Suprapubic skin (tissue), 4 donors: ENCODE results near the gene PAOX. TPM values are rescaled to one million over a fixed set of nuclear protein-coding genes. Genes with fewer than 3 reads are reported as not detected.

Experiments used
- DNase-seq, 2 donors: peaks; one replicate each; pipeline ENCODE4 v3.0.0-alpha.2; 2019; ENCODE audit warnings: low spot score in 2 of 2
- H3K27ac ChIP-seq: fragments of 200-600 bp; sonication (generic); one replicate; pipeline ENCODE4 v1.5.1; 2019
- H3K27me3 ChIP-seq: fragments of 200-600 bp; sonication (generic); one replicate; pipeline ENCODE4 v1.5.1; 2019
- H3K36me3 ChIP-seq: fragments of 200-600 bp; sonication (generic); one replicate; pipeline ENCODE4 v1.5.1; 2019
- H3K4me1 ChIP-seq: fragments of 200-600 bp; sonication (generic); one replicate; pipeline ENCODE4 v1.5.1; 2019
- H3K4me3 ChIP-seq: fragments of 200-600 bp; sonication (generic); one replicate; pipeline ENCODE4 v1.5.1; 2019; ENCODE audit warnings: mild to moderate bottlenecking
- H3K9me3 ChIP-seq: fragments of 200-600 bp; sonication (generic); one replicate; pipeline ENCODE4 v1.5.1; 2019
- EP300 ChIP-seq: sonication (generic); formaldehyde crosslinking; IDR thresholded peaks from one replicate; pipeline ENCODE4 v1.6.1; 2017; ENCODE audit warnings: antibody characterized with exemption
- POLR2A ChIP-seq, 2 donors: fragments of 450-650 bp; IDR thresholded peaks; one replicate each; pipeline ENCODE4 v1.6.1; 2017; ENCODE audit warnings: antibody characterized with exemption in 2 of 2, mild to moderate bottlenecking in 2 of 2, moderate library complexity in 2 of 2
- POLR2AphosphoS5 ChIP-seq, 3 donors: sonication (generic); formaldehyde crosslinking; IDR thresholded peaks; one replicate each; pipeline ENCODE4 v1.6.1; 2017; ENCODE audit warnings: antibody characterized with exemption in 3 of 3
- WGBS: methylation state at CpG from one replicate; pipeline ENCODE4 v1.1.5; 2018; 5-methylcytosine and 5-hydroxymethylcytosine counted together
- total RNA-seq, 4 donors: library from RNA; depleted of rRNA; stranded (reverse); fragments of >200 nt; gene quantifications; one replicate each; pipeline ENCODE4 v1.1.0, GENCODE V29; 2016
- TF ChIP-seq, protein P1 (sequence below), 2 donors: fragments of 200-600 bp in 1 of 2; fragments of 450-650 bp in 1 of 2; sonication (generic) in 1 of 2; IDR thresholded peaks; one replicate each; pipeline ENCODE4 v1.5.1; 2016 to 2019; ENCODE audit warnings: antibody characterized with exemption in 2 of 2, mild to moderate bottlenecking in 1 of 2, moderate library complexity in 1 of 2

The PAOX gene
- total RNA-seq, 4 donors from 2014 or later: 7.8 to 23.4 (median 14.3) TPM

DNA sequence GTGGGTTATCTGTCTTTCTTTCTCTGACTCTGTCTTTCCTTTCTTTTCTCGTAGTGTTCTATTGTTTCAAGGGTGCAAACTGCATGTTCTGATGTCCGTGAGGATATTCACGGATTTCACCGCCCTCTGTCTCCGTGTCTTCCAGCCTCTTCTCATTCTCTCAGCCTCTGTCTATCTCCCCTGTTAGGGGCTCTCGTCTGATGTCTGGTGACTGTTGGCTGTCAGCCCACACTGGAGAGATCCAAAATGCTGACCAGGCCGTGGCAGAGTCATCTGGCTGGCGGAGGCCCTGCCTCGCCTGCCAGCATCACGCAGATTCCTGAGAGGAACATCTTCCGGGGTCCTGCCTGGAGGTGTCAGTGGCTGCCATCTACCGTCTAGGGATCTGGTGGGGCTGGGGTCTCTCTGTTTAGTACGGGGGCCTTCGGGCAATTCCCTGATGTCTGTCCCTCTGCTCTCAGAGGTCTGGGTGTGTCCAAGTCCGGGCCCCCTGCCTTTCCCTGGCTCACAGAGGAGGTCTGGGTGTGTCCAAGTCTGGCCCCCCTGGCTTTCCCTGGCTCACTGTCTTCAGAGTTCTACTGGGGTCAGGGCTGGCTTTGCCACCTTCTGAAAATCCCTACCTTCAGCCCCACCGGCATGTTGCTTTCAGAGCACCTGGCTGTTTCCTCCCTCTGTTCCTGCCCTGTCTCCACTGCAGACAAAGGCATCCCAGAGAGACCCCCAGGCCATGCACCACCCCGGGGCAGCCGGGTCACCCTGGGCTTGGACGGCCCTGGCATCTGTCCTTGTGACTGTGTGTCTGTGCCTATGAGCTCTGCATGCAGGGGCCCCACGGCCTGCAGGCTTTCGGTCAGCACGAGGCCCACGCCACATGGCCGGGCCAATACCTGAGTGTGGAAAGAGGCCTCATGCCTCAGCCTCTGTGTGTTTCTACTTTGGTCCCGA lies 60.7 kb downstream of the PAOX start:
- Histone ChIP-seq H3K36me3 (no peaks in the 10 kb centered on the region), H3K27me3 (no peaks in the 10 kb centered on the region), H3K9me3 (no peaks in the 10 kb centered on the region), H3K4me1 (no peaks in the 10 kb centered on the region), H3K27ac (no peak overlapping the region), H3K4me3 (no peak overlapping the region)
- 95% methylated on average over 11 of the region's 25 CpGs for WGBS
- peak in 1 of 2 donors; percentile 45 for DNase-seq
- TF ChIP-seq POLR2AphosphoS5 (IDR thresholded peaks at IDR 0.05) (no peak), POLR2A (IDR thresholded peaks at IDR 0.05) (no peak), EP300 (no peak)
- TF ChIP-seq, protein P1, sequence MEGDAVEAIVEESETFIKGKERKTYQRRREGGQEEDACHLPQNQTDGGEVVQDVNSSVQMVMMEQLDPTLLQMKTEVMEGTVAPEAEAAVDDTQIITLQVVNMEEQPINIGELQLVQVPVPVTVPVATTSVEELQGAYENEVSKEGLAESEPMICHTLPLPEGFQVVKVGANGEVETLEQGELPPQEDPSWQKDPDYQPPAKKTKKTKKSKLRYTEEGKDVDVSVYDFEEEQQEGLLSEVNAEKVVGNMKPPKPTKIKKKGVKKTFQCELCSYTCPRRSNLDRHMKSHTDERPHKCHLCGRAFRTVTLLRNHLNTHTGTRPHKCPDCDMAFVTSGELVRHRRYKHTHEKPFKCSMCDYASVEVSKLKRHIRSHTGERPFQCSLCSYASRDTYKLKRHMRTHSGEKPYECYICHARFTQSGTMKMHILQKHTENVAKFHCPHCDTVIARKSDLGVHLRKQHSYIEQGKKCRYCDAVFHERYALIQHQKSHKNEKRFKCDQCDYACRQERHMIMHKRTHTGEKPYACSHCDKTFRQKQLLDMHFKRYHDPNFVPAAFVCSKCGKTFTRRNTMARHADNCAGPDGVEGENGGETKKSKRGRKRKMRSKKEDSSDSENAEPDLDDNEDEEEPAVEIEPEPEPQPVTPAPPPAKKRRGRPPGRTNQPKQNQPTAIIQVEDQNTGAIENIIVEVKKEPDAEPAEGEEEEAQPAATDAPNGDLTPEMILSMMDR (IDR thresholded peaks at IDR 0.05): no peak

DNA sequence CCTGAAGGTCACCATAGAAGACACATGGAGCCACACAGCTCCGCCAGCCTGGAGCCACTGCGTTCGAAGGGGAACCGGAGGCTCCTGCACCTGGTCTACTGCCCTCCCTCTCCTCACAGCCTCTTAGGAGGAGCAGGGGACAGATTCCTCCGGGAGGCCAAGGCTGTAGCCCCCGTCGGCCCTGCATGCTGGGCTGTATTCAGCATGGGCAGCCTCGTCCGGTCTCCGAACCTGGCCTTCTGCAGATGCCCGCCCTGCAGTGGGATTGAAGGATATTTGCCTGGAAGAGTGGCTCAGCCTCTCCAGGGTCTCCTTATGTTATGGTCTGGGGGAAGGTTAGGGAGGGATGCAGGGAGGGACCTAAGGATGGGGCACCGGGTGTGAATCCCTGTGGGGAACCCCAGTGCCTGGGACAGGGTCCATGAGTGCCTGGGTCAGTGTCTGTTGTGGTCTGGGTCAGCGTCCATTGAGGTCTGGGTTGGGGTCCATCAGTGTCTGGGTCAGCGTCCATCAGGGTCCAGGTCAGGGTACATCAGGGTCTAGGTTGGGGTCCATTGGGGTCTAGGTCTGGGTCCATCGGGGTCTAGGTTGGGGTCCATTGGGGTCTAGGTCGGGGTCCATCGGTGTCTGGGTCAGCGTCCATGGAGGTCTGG lies 61.7 kb downstream of the PAOX start:
- DNase-seq: peak in 1 of 2 donors; percentile 73
- no peak overlapping the region for H3K27ac ChIP-seq
- H3K36me3 ChIP-seq: no peaks in the 10 kb centered on the region
- H3K4me1 ChIP-seq: no peaks in the 10 kb centered on the region
- H3K9me3 ChIP-seq: no peaks in the 10 kb centered on the region
- WGBS: 89% methylated on average over 8 of the region's 18 CpGs
- TF ChIP-seq, protein P1 (IDR thresholded peaks at IDR 0.05): no peak
- TF ChIP-seq POLR2A (IDR thresholded peaks at IDR 0.05) (no peak), POLR2AphosphoS5 (IDR thresholded peaks at IDR 0.05) (no peak), EP300 (no peak)
- H3K4me3 ChIP-seq: no peak overlapping the region
- no peaks in the 10 kb centered on the region for H3K27me3 ChIP-seq

Other genes starting within 250 kb of the PAOX start
- 1 to 10 TPM in 1 of 4 donors, under 1 TPM in 3; 0.08 to 2.5 (median 0.58) TPM for gene KNDC1, start 219.0 kb upstream of the PAOX start, total RNA-seq
- not detected for gene UTF1, start 149.0 kb upstream of the PAOX start, total RNA-seq
- gene VENTX, start 141.4 kb upstream of the PAOX start, total RNA-seq: 1 to 10 TPM in 1 of 4 donors, under 1 TPM in 2, not detected in 1; 0.17 to 2.3 (median 0.21) TPM
- 10 to 100 TPM in 1 of 4 donors, 1 to 10 TPM in 3; 3.0 to 18.4 (median 4.1) TPM for gene ADAM8, start 102.4 kb upstream of the PAOX start, total RNA-seq
- gene TUBGCP2, start 70.4 kb upstream of the PAOX start, total RNA-seq: 100 to 1,000 TPM in 1 of 4 donors, 10 to 100 TPM in 3; 44.5 to 107 (median 57.1) TPM
- 10 to 100 TPM; 15.5 to 24.4 (median 17.3) TPM for gene ZNF511, start 70.3 kb upstream of the PAOX start, total RNA-seq
- gene CALY, start 42.4 kb upstream of the PAOX start, total RNA-seq: under 1 TPM in 1 of 4 donors, not detected in 3; 0.30 TPM
- 1 to 10 TPM in 1 of 4 donors, not detected in 3; 2.2 TPM for gene PRAP1, start 31.9 kb upstream of the PAOX start, total RNA-seq
- 10 to 100 TPM in 3 of 4 donors, 1 to 10 TPM in 1; 7.8 to 13.8 (median 11.7) TPM for gene FUOM, start 21.2 kb upstream of the PAOX start, total RNA-seq
- gene ECHS1, start 5.9 kb upstream of the PAOX start, total RNA-seq: 10 to 100 TPM; 44.2 to 64.9 (median 54.7) TPM
- gene MTG1, start 14.9 kb downstream of the PAOX start, total RNA-seq: 10 to 100 TPM; 20.5 to 79.7 (median 36.0) TPM
- under 1 TPM in 2 of 4 donors, not detected in 2; 0.23 to 0.56 TPM for gene SPRN, start 45.4 kb downstream of the PAOX start, total RNA-seq
- gene SCART1, start 74.7 kb downstream of the PAOX start, total RNA-seq: 10 to 100 TPM in 1 of 4 donors, 1 to 10 TPM in 3; 1.2 to 10.7 (median 2.0) TPM
- gene CYP2E1, start 148.1 kb downstream of the PAOX start, total RNA-seq: 10 to 100 TPM in 3 of 4 donors, 1 to 10 TPM in 1; 4.5 to 28.0 (median 19.3) TPM
- gene SYCE1, start 186.3 kb downstream of the PAOX start, total RNA-seq: 1 to 10 TPM in 1 of 4 donors, not detected in 3; 5.9 TPM
- not detected for gene FRG2B, start 247.5 kb downstream of the PAOX start, total RNA-seq